Spleen (tissue), 7 donors: ENCODE data around the gene MTFMT.

ENCODE experiments used
- CTCF ChIP-seq, 11 experiments: fragments of 200-600 bp in 7 of 11; fragments of 450-650 bp in 4 of 11; sonication (generic) in 4 of 11; IDR thresholded peaks in 8 of 11; conservative IDR thresholded peaks in 3 of 11; 1 replicate in 7 of 11; 2 replicates in 4 of 11; pipeline versions ENCODE4 v1.4.0 to v1.8.0; 2016 to 2021; ENCODE audit warnings: antibody characterized with exemption in 11 of 11, inconsistent platforms in 4 of 11, mild to moderate bottlenecking in 1 of 11
- POLR2A ChIP-seq, 3 donors: fragments of 450-650 bp; IDR thresholded peaks; one replicate each; pipeline ENCODE4 v1.5.1; 2017; ENCODE audit warnings: antibody characterized with exemption in 3 of 3, mild to moderate bottlenecking in 1 of 3
- donor health status: DM: no; HTN: no; CAD: no; lungs with moderate emphysema.
- donor health status: DM: no; HTN: no; CAD: no.
- donor health status: DM: no; HTN: no; CAD: no.

- TF ChIP-seq CTCF (IDR thresholded peaks at IDR 0.05 in 8 of 11, conservative IDR thresholded peaks at IDR 0.05 in 3 of 11) (peak in 1 of 11 experiments; percentile 36), POLR2A (IDR thresholded peaks at IDR 0.05) (peak in 1 of 3 donors; percentile 40)
Observed at GRCh38 chr15:64989416-64990167, 39.8 kb downstream of the MTFMT start, which contains the start of gene SPG21.
